ENCODE results near the gene ITPR1.

The ITPR1 gene

DNA sequence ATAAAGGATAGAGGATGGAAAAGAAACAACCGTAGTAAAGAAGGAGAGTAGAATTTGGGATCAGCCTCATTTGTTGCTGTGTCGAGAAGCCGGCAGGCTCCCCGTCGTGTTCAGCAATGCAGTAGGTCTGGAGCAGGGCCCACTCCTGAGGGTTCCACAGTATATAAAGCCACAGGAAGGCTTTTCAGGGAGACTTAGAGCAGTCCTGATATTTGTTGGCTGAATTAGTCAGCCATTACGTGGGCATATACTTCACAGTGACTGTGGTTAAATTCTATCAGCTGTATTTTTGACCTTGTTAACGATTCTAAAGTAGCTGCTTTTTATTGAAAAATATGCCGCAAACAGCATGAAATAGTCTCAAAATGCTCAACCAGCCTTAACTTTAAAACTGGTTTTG lies 149.5 kb downstream of the ITPR1 start:
- no peaks in the 10 kb centered on the region for H3K27me3 ChIP-seq (ENCODE audit: control insufficient read depth, insufficient read depth, low read length)
- no peaks in the 10 kb centered on the region for H3K9me3 ChIP-seq (ENCODE audit: control insufficient read depth, low read depth, low read length)
- H3K27ac ChIP-seq (ENCODE audit: low read length), result no peak overlapping the region
- no peak overlapping the region for H3K4me3 ChIP-seq (ENCODE audit: low read length)
- H3K4me1 ChIP-seq (ENCODE audit: control insufficient read depth, low read depth, low read length), result no peaks in the 10 kb centered on the region
- no peaks in the 10 kb centered on the region for H3K36me3 ChIP-seq (ENCODE audit: control insufficient read depth, low read depth, low read length)
- no peak overlapping the region for H3K9ac ChIP-seq (ENCODE audit: low read length)

DNA sequence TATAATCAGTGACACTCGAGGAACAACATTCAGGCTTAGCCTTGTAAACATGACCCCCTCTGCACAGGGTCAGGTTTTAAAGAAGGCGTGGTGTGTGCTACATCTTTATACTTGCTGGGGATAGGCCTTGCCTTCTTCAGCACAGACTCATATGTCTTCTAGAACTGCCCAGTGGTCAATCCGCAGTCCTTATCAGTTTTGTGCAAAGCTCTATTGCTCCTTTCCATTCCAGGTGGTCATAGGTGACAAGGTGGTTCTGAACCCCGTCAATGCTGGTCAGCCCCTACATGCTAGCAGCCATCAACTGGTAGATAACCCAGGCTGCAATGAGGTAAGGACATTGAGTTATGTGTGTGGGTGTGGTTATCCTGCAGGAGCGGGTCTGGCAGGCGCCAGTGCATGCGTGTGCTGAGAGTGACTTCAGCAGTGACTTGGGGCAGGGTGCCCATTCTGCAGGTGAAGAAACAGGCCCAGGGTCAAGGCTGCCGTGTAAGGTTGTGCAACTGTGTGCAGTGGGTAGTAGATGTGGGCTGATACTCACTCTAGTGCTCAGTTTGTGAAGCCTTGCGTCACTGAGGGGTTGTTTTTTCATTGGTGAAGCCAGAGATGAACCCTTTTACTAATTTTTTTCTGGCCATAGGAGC lies 150.9 kb downstream of the ITPR1 start:
- H3K36me3 ChIP-seq (ENCODE audit: control insufficient read depth, low read depth, low read length), result no peaks in the 10 kb centered on the region
- no peaks in the 10 kb centered on the region for H3K27me3 ChIP-seq (ENCODE audit: control insufficient read depth, insufficient read depth, low read length)
- H3K27ac ChIP-seq (ENCODE audit: low read length), result no peak overlapping the region
- H3K9me3 ChIP-seq (ENCODE audit: control insufficient read depth, low read depth, low read length), result no peaks in the 10 kb centered on the region
- H3K4me1 ChIP-seq (ENCODE audit: control insufficient read depth, low read depth, low read length), result no peaks in the 10 kb centered on the region
- H3K4me3 ChIP-seq (ENCODE audit: low read length), result no peak overlapping the region
- H3K9ac ChIP-seq (ENCODE audit: low read length), result no peak overlapping the region

DNA sequence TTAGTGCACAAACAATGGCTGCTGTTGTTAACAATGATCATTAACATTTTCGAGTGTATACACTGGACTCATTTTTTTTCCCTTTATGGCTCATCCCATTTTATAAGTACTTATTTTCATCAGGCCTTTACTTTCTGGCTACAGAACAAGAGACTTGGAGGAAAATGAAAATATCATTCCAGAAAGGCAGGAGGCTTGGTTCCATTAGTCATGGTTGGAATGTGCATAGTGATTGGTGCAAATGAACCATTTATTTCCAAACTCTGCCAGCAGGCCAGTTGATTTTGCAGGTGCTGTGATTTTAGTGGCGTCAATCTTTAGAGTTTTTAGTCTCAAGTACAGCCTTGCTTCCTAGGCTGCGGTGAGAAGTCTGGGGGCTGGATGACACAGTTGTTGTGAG lies 151.8 kb downstream of the ITPR1 start:
- Histone ChIP-seq H3K4me3 (ENCODE audit: low read length) (no peak overlapping the region), H3K36me3 (ENCODE audit: control insufficient read depth, low read depth, low read length) (no peaks in the 10 kb centered on the region), H3K4me1 (ENCODE audit: control insufficient read depth, low read depth, low read length) (no peaks in the 10 kb centered on the region), H3K27ac (ENCODE audit: low read length) (no peak overlapping the region), H3K9ac (ENCODE audit: low read length) (no peak overlapping the region), H3K27me3 (ENCODE audit: control insufficient read depth, insufficient read depth, low read length) (no peaks in the 10 kb centered on the region), H3K9me3 (ENCODE audit: control insufficient read depth, low read depth, low read length) (no peaks in the 10 kb centered on the region)

DNA sequence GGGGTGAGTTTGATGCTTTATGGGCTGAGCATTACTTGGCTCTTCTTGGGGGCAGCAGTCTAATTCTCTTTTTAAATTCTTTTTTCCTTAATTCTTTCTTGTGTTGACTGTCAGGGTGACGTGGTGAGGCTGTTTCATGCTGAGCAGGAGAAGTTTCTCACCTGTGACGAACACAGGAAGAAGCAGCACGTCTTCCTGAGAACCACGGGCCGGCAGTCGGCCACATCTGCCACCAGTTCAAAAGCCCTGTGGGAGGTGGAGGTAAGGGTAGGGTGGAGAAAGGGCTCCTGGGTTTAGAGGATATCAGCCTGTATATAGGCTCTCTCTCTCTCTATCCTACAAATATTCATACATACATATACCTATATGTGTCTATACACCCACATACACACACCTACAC lies 152.3 kb downstream of the ITPR1 start:
- Histone ChIP-seq H3K9ac (ENCODE audit: low read length) (no peak overlapping the region), H3K9me3 (ENCODE audit: control insufficient read depth, low read depth, low read length) (no peaks in the 10 kb centered on the region), H3K27me3 (ENCODE audit: control insufficient read depth, insufficient read depth, low read length) (no peaks in the 10 kb centered on the region), H3K4me1 (ENCODE audit: control insufficient read depth, low read depth, low read length) (no peaks in the 10 kb centered on the region), H3K4me3 (ENCODE audit: low read length) (no peak overlapping the region), H3K36me3 (ENCODE audit: control insufficient read depth, low read depth, low read length) (no peaks in the 10 kb centered on the region), H3K27ac (ENCODE audit: low read length) (no peak overlapping the region)

DNA sequence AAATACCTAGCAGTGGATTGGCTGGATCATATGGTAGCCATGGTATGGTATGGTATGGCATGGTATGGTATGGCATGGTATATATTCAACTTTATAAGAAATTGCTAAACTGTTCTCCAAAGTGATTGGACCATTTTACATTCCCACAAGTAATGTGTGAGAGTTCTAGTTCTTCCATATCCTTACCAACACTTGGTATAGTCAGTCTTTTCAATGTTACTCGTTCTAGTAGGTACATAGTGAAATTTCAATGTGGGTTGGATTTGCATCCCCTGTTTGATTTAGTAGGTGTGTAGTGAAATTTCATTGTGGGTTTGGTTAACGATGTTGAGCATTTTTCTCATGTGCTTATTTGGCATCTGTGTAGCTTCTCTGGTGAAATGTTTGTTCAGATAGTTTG lies 154.3 kb downstream of the ITPR1 start:
- H3K36me3 ChIP-seq (ENCODE audit: control insufficient read depth, low read depth, low read length), result no peaks in the 10 kb centered on the region

DNA sequence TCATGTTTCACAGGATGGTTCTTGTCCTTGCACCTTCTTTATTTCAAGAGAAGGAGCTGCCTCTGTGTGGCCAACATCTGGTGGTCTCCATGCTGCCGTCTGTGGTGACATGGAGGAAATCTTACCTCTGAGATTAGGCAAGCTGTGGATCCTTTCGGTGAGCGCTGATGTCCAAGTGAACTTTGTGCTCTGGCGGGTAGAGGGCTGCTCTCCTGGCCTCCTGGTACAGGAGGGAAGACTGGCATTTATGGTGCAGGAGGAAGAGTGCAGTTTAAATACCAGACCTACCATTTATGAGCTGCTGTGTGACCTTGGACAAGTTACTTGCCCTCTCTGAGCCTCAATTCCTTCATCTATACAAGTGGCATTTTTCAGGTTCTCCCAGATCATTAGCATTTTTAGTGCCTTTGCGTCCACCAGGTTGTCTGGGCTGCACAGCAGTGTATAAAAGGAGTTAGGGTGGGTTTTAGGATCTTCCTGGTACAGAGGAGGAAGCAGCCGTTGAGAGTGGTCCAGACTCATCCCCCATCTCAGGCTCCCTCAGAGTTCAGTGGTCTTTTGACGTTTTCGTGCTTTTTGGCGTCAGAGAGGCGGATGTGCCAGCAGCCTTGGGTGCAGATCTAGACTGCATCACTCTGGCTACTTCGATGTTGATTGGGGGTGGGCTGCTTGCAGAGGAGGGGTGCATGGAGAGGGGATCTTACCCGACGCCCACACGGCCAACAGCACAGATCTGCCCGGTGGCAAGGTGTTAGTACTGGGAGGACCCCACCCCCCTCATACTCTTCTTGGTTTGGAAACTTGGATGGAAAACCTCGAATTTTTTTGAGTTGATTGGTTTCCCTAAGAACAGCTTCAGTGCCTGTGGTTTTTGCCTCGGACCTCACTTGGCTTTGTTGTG lies 162.2 kb downstream of the ITPR1 start:
- Histone ChIP-seq H3K4me1 (ENCODE audit: control insufficient read depth, low read depth, low read length) (peaks cover 3% of the 10 kb centered on the region), H3K27me3 (ENCODE audit: control insufficient read depth, insufficient read depth, low read length) (no peaks in the 10 kb centered on the region), H3K9me3 (ENCODE audit: control insufficient read depth, low read depth, low read length) (no peaks in the 10 kb centered on the region), H3K4me3 (ENCODE audit: low read length) (no peak overlapping the region), H3K9ac (ENCODE audit: low read length) (no peak overlapping the region), H3K27ac (ENCODE audit: low read length) (no peak overlapping the region), H3K36me3 (ENCODE audit: control insufficient read depth, low read depth, low read length) (no peaks in the 10 kb centered on the region)

More for the DNA sequence above, 154.3 kb downstream of the ITPR1 start:
- no peak overlapping the region for H3K4me3 ChIP-seq (ENCODE audit: low read length)
- no peak overlapping the region for H3K9ac ChIP-seq (ENCODE audit: low read length)
- no peak overlapping the region for H3K27ac ChIP-seq (ENCODE audit: low read length)
- no peaks in the 10 kb centered on the region for H3K9me3 ChIP-seq (ENCODE audit: control insufficient read depth, low read depth, low read length)
- H3K27me3 ChIP-seq (ENCODE audit: control insufficient read depth, insufficient read depth, low read length), result no peaks in the 10 kb centered on the region
- H3K4me1 ChIP-seq (ENCODE audit: control insufficient read depth, low read depth, low read length), result no peaks in the 10 kb centered on the region

DNA sequence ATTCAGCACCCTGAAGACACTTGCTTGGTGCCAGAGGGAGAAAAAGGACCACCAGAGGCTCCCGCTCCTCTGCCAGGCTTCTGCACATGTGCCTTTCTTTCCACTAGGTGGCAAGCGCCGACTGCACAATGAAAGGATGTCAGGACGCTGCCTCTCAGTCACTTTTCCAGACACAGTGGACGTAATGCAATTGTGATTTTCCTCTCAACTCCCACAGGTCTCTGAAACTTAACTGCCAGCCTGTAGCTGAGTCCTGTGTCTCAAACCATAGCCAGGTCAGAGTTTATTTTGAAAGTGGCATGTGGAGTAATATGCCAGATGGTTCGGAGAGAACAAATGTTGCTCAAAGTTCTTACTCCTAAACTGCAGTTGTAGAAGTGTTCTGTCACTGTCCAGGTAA lies 162.9 kb downstream of the ITPR1 start:
- Histone ChIP-seq H3K9me3 (ENCODE audit: control insufficient read depth, low read depth, low read length) (no peaks in the 10 kb centered on the region), H3K27ac (ENCODE audit: low read length) (no peak overlapping the region), H3K36me3 (ENCODE audit: control insufficient read depth, low read depth, low read length) (no peaks in the 10 kb centered on the region), H3K27me3 (ENCODE audit: control insufficient read depth, insufficient read depth, low read length) (no peaks in the 10 kb centered on the region), H3K4me3 (ENCODE audit: low read length) (no peak overlapping the region), H3K9ac (ENCODE audit: low read length) (no peak overlapping the region), H3K4me1 (ENCODE audit: control insufficient read depth, low read depth, low read length) (peaks cover 3% of the 10 kb centered on the region)

DNA sequence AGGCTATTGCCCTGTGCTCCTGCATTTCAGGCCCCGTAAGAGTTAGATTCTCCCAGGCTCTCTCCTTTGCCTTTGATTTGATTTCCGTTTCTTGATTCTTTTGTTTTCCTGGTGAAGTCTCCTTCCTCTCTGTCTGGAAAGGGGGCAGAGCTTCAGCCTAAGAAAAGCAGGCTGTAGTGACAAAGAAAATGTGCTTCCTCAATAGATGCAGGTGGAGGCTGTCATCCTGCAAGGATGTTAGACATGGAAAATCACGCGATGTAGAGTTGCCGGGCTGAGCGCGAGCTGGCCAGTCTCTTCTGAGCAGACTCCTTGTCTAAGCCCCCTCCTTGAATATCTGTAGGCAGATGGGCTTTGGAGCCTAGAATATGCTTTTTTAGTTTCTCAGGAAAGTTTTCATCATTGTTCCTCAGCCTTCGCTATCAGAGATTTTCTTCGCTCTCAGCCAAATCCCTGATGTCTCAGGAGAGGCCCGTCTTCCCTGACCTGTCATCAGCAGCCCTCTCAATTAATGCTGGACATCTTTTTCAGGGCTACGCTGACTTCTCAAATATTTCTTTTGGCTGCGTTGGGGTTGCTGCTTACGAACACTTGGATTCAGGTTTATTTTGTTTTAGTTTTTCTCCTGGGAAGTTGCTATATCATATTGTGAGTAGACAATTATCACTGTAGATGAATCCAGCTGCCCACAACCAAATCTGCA lies 163.6 kb downstream of the ITPR1 start:
- Histone ChIP-seq H3K27ac (ENCODE audit: low read length) (no peak overlapping the region), H3K4me1 (ENCODE audit: control insufficient read depth, low read depth, low read length) (peaks cover 3% of the 10 kb centered on the region), H3K4me3 (ENCODE audit: low read length) (no peak overlapping the region), H3K27me3 (ENCODE audit: control insufficient read depth, insufficient read depth, low read length) (no peaks in the 10 kb centered on the region), H3K9me3 (ENCODE audit: control insufficient read depth, low read depth, low read length) (no peaks in the 10 kb centered on the region), H3K36me3 (ENCODE audit: control insufficient read depth, low read depth, low read length) (no peaks in the 10 kb centered on the region), H3K9ac (ENCODE audit: low read length) (no peak overlapping the region)

DNA sequence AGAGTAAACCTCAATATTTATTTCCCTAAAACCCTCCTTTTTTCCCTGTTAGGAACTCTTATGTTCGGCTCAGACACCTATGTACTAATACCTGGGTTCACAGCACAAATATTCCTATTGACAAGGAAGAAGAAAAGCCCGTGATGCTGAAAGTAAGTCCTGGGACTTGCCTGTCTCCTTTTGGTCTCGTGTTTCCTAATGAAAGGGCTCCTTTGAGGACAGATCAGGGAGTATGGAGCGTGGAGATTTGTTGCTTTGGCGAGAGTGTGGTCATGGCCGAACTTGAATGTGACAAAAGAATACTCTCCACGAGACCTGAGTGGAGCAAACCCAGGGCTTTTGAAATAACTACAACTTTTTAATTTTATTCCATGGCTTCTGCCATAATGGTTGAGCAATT lies 167.8 kb downstream of the ITPR1 start:
- Histone ChIP-seq H3K4me3 (ENCODE audit: low read length) (no peak overlapping the region), H3K9ac (ENCODE audit: low read length) (no peak overlapping the region), H3K27me3 (ENCODE audit: control insufficient read depth, insufficient read depth, low read length) (no peaks in the 10 kb centered on the region), H3K36me3 (ENCODE audit: control insufficient read depth, low read depth, low read length) (no peaks in the 10 kb centered on the region), H3K27ac (ENCODE audit: low read length) (no peak overlapping the region), H3K9me3 (ENCODE audit: control insufficient read depth, low read depth, low read length) (no peaks in the 10 kb centered on the region), H3K4me1 (ENCODE audit: control insufficient read depth, low read depth, low read length) (no peaks in the 10 kb centered on the region)

DNA sequence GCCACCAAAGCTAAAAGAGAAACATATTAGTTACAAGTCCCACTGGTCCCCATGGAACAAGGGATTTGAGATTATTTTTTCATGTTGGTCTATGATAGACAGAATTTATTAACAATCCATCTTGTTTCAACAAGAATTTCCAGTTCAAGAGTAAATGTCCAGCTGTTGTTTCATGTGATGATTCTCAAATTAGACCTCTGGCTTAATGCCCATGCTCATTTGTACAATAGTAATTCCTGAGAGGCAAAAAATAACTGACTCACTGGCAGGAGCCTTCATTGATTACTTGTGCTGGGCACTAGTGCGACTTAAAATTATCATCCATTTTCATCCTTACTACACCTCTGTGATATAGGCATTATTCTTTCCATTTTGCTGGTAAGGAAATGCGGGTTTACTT lies 171.3 kb downstream of the ITPR1 start:
- Histone ChIP-seq H3K4me1 (ENCODE audit: control insufficient read depth, low read depth, low read length) (no peaks in the 10 kb centered on the region), H3K4me3 (ENCODE audit: low read length) (no peak overlapping the region), H3K27me3 (ENCODE audit: control insufficient read depth, insufficient read depth, low read length) (no peaks in the 10 kb centered on the region), H3K27ac (ENCODE audit: low read length) (no peak overlapping the region), H3K9me3 (ENCODE audit: control insufficient read depth, low read depth, low read length) (no peaks in the 10 kb centered on the region), H3K36me3 (ENCODE audit: control insufficient read depth, low read depth, low read length) (no peaks in the 10 kb centered on the region), H3K9ac (ENCODE audit: low read length) (no peak overlapping the region)

DNA sequence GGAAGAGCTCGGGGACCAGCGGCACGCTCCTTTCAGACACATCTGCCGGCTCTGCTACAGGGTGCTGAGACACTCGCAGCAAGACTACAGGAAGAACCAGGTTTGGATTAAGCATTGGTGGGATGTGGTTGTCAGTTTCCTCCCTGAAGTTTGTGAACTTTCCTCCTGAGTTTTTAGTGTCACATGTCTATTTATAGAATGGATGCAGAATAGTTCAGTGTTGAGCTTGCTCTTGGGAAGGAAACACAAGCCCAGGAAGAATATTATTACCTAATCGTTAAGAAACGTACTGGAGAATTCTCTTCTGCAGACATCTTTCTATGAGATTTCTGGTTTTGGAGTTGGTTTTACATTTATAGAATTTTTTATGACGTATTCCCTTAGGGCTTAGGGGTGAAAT lies 172.0 kb downstream of the ITPR1 start:
- H3K27me3 ChIP-seq (ENCODE audit: control insufficient read depth, insufficient read depth, low read length), result no peaks in the 10 kb centered on the region

More for the DNA sequence above, 172.0 kb downstream of the ITPR1 start:
- H3K27ac ChIP-seq (ENCODE audit: low read length), result no peak overlapping the region
- no peak overlapping the region for H3K9ac ChIP-seq (ENCODE audit: low read length)
- H3K36me3 ChIP-seq (ENCODE audit: control insufficient read depth, low read depth, low read length), result no peaks in the 10 kb centered on the region
- H3K9me3 ChIP-seq (ENCODE audit: control insufficient read depth, low read depth, low read length), result no peaks in the 10 kb centered on the region
- H3K4me3 ChIP-seq (ENCODE audit: low read length), result no peak overlapping the region
- H3K4me1 ChIP-seq (ENCODE audit: control insufficient read depth, low read depth, low read length), result no peaks in the 10 kb centered on the region
